Stimulated activated CD4-positive, alpha-beta T cell treated with anti-CD3 and anti-CD28 coated beads, Interleukin-2, amount 100 ng/mL, for 4 hours (primary cell): ENCODE results near the gene ARL8A.
"Not testable (repeated sequence)": the region's sequence is repeated elsewhere in the genome, so short reads cannot be mapped to it uniquely, and the experiment has no call there.

ENCODE experiments used
- DNase-seq: peaks from one replicate; pipeline ENCODE4 v3.0.0-alpha.2; 2020; ENCODE audit warnings: low read depth

ARL8A gene

GRCh38 chr1:202173993-202174392 is 29.5 kb upstream of the ARL8A start:
- DNase-seq: no peak

DNA sequence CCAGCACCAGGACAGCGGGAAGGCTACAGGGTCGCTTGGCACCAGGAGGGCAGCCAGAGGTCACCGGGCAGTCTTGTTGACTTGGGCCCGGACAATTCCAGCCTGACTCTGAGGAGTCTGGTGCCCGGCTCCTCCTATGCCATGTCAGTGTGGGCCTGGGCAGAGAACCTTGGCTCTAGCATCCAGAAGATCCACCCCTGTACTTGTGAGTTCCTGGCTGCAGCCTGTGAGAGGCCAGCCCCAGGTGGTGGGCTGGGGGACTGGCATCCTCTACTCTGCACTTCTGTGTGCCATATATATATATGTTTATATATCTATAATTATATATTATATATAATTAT is 27.4 kb upstream of the ARL8A start:
- no peak for DNase-seq

GRCh38 chr1:202171292-202172014 is 26.9 kb upstream of the ARL8A start:
- no peak for DNase-seq

- no peak for DNase-seq
These were observed 26.2 kb upstream of the ARL8A start for GRCh38 chr1:202170726-202171125.

GRCh38 chr1:202168861-202169260 is 24.3 kb upstream of the ARL8A start:
- DNase-seq: no peak

DNA sequence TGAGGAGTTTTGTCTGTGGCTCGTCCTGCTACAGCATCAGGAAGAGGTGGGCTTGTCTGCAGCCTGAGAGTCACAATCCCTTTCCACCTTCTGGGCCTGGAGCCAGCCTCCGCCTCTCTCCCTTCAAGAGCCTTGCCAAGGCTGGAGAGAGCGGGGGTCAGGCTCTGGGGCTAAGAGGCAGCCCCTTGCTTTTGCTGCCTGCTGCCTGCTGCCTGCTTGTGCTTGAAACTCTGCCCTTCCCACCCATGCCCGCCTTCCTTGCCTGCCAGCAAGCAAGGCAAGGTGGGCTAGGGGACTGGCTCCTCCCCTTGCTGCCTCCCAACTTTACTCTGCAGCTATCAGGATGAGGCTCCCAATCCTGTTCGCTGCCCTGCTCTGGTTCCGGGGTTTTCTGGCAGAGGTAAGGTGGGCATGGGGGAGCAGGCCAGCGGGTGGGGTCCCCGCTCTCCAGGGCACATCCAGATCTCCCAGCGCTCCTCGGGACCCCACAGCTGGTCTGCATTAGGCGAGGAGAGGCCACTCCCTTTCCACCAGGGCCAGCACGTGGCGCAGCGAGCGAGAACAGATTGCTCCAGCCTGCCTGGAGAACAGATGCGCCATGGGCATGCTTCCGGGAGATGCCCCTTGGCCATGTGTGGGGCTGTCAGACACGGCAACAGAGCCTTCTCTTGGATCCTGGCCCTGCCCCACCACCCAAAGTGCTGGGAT is 23.3 kb upstream of the ARL8A start:
- no peak for DNase-seq

- not testable (repeated sequence) for DNase-seq
These were observed 22.5 kb upstream of the ARL8A start for GRCh38 chr1:202167054-202167453.

DNA sequence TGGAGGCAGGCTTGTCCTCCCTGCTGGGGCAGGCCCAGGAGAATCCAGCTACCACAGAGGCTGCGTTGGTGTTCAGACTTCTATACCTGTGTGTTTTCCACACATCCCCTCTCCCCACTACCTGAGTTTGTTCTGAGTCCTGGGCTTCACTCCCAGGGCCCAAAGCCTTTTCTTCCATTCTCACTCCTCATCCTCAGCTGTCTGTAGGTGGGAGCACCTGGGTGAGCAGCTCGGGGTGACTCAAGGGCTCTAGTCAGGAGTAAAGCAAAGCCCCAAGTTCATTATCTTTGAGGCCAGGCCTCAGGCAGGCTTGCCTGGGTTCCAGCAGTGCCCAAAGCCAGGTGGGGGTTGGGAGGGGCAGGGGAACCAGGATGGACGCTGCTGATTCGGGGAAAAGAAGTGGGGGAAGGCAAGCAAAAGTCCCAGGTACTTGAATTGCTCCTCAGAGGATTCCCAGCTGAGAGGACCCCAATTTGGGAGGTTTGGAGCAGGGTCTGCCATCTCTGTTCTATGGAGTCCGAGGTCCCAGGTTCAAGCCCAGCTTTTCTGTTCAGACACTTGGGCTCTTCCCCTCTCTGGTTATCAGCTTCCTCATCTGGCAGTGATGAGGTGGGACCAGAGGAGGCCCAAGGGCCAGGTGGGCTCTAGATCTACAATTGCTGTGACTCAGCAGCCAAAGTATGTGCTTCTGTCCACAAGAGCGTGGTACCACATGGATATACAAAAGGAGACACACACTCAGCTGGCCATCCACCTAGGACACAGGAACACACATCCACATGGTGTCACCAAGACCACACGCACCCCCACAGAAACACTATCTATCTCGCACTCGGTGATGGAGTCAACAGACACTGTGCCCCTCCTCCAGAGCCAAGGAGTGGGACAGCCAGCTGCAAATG is 21.7 kb upstream of the ARL8A start:
- DNase-seq: no peak

DNA sequence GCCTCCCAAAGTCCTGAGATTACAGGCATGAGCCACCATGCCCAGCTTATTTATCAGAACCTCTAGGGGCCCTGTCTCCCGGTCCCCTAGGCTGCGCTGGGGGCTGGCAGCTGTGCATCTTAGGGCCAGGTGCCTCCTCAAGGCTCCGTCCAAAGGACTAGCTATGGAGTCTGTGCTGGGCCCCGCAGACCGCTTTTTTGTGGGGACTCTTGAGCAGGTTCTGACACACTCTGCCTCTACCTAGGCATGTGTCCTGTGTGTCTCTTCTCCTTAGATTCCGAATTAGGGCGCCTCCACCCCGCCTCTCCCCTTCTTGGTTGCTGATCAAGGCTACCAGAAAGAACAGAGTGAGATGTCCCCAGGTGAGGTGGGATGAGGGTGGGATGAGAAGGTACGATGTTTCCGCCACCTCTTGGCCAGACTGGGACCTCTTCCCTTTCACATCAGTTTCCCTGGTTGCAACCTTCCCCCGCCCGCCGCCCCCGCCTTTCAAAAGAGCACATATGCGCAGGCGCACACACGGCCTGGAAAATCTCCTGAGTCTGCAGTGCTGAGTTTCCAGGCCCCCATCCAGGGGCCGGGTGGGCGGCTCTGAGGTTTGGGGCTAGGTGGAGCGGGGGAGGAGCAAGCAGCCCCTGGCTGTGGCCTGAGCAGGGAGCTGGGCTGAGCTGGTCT is 20.9 kb upstream of the ARL8A start:
- DNase-seq: peak; percentile 53

DNA sequence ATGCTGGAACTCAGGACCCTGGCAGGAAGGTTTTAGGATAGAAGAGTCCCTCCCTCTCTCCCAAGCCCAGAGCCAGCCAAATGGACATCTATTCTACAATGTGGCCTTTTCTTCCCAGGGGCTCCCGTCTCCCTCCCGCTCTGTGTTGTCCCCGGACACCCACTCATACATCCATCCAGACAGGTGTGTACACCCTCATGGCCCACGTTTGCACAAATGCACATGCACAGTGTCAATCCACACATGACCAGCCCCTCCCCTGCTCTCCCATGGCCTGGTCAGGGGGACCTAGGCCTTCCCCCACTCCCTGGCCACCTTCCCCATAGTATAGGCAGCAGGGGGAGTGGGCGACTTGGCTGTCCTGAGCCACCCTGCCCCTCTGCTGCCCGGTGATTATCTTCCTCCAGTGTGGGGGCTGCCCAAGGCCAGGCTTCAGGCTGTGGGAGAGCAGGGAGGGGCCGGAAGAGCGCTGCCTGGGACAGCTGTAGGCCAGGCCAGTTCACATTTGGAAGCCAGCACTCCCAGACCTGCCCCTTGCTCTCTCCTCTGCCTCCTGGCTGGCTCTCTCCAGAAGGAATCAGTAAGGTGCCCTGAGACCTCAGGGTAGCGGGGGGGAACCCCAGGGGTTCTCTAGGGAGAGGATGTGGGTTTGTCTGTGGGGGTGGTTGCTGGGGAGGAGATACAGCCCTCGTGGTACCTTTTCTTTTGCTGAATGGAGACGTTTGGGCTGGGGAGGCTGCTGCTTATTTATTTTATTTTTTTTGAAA is 19.9 kb upstream of the ARL8A start:
- DNase-seq: peak; percentile 71

DNA sequence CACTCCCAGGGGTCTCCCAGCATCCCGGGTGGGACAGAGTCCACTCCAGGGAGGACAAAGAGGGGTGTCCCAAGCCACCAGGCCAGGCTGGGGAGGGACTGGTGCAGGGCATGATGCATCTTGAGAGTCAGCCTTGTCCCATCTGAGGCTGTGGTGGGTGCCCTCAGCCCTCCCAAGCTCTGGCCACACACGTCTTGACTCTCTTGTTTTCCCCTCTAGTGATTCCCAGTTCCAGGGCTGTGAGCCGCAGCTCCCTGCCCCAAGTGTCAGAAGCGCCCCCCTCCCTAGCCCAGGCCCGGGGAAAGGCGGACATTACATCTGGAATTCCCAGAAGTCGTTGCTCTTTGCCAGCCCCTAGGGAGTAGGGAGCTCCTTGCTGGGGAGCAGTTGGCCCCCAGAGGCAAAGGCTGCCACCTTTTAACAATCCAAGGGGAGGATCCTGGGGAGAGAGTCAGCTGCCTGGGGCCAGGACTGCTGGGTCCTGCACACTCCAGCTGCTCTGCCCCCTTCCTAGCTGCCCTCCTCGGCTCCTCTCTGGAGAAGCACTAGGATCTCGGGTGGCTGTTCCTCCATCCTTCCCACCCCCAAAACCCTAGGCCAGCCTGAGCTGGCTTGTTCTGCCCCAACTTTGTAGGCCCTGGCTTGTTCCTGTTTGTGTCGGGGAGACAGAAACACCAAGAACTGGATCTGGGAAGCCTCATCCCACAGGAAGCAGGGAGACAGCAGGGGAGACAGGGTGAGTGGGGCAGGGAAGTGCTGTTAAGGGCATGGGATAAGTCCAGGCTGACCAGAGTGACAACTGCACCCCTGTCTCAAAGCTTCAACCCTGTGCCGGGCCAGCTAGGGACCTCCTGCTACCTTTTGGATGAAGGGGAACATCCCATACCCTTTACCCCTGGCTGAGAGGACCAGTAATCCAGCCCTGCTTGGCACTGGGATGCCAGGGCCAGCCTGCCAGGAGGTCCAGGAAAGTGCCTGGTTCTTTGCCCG is 19.0 kb upstream of the ARL8A start:
- DNase-seq: no peak

DNA sequence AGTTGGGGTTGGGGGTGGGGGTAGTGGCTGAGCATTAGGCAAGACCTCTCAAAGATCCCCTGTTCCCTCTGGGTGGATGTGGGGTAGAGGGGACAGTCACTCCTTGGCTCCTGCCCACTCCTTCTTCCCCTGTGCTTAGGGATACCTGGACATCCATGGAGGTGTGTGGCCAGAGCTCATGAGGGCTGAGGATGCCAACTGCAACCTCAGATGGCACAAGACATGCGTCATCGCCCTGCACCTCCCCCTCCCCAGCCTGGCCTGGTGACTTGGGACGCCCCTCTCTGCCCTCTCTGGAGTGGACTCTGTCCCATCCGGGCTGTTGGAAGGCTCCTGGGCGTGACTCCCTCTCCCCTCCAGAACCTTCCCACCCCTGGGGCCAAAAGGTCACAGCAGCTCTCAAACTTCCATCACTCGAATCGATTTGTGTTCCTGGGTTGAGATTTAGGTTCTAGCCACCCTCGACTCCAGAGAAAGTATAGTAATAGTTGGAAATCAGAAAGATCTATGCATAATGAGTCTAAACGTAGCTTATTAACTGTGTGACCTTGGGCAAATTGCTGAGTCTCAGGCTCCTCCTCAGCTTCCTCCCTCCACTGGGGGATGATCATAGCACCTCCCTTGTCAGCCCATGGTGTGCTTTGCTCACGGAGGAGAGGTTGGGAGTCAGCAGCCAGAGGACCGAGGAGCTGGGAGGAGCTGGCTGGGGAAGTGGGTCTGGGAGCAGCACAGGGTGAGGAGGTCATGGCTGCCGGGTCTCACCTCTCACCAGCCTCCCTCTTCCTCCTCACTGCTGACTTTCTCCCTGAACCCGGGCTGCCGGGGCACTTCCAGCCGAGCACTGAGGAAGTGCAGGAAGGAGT is 18.1 kb upstream of the ARL8A start:
- no peak for DNase-seq

GRCh38 chr1:202162047-202162417 is 17.5 kb upstream of the ARL8A start:
- peak; percentile 43 for DNase-seq

DNA sequence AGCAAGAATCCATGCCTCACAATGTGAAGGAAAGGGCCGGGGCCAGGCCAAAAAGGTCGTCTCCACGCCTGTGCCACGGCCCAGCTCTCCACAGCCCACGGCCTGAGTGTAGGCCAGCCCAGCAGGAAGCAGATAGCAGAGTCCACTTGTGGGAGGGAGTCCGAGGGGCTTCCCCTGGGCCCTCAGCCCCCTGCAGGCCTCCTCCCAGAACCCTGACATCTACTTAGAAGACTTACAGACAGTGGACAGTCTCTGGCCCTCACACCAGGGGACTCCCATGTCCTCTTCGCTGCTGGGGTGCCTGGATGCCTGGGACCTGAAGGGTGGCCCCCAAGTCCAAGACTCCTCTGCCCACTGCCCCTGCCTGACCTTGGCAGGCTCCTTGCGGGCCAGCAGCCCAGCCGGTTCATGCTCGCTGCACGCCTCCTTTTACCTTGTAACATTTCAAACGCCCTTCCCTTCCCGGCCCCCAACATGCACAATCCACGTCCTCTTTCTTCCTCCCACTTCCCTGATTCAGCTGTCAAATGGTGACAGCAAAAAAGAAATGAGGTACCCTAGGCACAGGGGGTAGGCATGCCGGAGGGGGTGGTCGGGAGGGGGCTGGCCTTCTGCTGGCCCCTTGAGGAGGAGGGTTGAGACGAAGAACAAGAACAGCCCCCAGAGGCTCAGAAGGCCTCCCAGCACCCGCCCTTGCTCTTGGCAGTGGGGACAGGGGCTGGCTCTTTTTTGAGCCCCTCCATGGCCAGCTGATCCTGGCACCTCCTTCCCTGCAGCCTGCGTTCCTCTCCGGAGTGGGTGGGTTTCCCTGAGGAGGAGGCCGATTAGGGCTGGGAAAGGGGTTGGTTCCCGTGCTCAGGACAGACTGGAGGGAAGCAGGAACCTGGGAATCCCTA is 16.9 kb upstream of the ARL8A start:
- DNase-seq: no peak

DNA sequence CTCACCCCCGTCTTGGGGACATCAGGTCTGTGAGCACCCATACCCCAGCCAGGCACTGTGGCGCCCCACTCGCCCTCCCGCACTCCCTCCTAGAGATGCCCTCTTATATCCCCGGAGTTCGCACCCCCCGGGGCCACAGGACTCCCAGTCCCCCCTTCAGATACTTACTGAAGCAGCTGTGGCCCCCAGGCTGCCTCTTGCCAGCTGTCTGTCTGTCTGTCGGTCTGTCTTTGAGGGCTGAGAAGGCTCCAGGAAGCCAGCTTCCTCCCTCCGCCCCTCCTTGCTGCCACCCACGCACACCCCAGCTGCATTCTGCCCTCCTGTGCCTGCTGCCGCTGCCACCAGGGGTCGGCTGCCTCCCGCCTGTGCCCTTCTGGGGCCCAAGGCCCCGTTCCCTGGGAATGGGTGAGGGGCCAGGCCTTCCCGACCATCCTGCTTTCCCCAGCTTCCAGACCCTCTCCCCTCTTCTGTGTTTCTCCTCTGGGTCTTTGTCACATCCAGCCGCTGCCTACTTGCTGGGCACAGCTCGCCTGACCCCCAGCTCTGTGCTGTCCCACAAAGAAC is 15.9 kb upstream of the ARL8A start, which contains the start of gene PTPN7:
Gene PTPN7 (minus strand): TSS at position 226 of the 564 bp plus-strand sequence. CDS start 1,200 bp downstream, outside the sequence.
- peak; percentile 88 for DNase-seq

GRCh38 chr1:202159534-202160371 is 15.2 kb upstream of the ARL8A start:
- DNase-seq: peak; percentile 41
